Kidney capillary endothelial cell (primary cell): ENCODE measurements around the gene FDXR.

ENCODE experiments used
- DNase-seq: peaks from one replicate; pipeline ENCODE4 v3.0.0-alpha.2; 2018; ENCODE audit warnings: low spot score

FDXR gene

DNA sequence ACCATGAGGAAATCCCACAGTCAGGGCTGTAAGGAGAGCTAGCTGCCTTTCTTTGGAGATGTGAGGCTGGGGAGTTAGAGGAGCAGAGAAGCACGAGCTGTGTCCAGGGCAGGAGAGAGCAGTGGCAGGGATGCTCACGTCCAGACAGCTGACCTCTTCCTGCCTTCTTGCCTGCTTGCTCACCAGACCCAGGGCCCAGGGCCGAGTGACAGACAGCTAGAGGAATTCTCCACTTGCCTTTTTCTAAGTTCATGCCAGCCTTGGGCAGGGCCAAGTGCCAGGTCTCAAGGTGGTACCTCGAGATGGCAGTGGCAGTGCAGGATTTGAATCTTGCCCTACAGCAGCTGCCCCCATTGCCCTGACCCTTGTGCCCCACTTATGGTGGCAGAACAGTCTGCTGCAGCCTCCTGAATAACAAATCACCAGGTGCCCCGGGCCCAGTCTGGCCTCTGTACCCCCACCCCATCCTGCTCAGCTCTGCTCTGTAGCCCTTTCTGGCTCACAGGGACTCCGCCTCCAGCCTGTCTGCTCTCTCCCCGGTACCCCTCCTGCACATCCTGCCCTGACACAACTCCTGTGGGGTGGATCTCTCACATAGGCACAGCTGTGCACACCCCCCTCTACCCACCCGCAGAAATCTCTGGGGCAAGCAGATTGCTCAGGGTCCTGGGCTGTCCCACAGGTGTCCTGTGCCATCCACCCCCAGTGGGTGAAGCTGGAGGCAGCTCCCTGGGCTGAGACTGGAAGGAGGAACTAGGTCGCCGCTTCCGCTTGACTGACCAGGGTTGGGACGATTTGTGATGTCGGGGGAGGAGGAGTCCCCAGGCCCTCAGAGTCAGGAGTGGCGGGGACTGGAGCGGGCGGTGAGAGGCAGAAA is 39.1 kb downstream of the FDXR start:
- no peak for DNase-seq

DNA sequence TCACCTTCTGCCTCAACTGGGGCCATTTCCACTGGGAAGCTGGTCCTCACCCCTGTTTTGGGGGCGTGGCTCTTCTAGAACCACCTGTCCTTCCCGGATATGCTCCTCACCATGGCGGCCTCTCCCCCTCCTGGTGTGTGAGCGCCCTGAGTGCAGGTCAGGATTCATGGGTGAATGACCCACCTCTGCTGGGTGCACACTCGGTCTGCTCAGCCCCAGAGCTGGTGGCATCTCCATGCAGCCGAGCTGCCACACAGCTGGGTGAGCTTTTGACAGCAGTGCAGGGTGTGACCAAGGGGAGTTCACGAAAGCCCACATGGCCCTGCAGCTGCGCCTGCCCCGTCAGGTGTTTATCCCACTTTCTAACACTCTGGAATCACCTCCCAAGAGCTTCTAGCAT is 40.4 kb downstream of the FDXR start:
- DNase-seq: no peak

DNA sequence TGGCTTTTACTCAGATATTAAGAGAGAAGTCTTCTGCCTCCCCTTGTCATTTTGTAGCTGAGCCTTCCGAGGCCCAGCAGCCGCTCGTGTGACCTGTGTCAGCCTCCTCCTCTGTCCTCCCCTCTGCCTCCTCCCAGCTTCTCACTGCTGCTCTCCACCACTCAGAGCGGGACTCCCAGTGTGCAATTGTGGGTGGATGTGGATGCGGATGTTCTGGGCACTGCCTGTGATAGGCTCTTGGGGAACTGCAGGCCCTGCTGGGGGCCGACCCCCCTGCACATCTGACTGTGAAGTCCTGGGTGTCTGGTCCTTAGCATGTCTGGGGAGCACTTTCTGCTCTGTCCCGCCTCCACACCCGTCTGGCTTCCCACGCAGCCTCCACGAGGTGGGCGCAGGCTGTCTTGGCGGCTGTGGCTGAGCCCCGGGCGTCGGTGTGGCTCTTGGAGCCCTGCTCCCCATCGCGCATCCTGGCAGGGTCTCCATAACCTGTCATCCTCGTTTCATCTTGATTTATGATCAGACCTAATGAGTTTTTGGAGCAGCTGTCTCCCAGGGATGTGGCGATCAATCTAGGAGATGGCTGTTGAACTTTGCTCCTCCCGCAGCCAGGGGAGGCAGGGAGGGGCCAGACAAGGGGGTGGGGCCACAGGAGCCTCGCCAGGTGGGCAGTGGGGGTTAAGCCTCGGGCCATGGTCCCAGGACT is 41.2 kb downstream of the FDXR start:
- DNase-seq: no peak

DNA sequence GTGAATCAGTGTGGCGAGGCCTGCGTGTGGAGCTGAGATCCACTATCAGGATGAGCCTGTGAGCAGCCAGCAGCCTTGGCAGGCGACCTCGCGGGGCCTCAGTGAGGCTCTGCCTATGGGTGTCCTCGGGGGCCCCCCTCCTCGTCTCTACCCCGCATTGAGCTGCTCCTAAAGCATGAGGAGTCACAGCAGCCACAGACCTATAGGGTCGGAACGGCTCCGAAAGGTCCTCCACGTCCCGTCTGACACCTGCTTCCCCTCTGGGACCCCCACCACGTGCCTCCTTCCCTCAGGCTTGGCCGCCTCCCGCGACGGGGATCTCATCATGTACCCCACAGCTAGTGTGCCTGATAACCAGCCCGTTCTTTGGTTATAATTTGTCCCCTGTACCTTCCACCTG is 41.9 kb downstream of the FDXR start:
- DNase-seq: no peak

DNA sequence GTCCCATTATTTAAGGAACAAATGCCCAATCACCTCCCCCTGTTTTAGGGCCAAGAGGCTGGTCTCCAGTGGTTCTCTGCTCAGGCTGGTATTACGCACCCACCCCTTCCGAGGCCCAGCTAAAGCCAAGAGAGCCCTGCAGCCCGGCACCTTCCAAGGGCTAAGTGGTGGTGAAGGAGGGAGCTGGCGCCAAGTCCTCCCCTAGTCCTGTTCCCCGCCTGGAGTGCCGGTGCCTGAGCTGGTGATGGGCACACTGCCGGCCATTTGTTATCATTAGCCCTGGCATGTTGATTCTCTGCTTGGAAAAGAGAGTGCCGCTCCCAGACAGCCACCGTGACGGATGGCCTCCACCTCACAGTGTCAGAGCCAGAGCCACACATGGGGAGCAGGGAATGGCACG is 45.0 kb downstream of the FDXR start:
- DNase-seq: no peak

DNA sequence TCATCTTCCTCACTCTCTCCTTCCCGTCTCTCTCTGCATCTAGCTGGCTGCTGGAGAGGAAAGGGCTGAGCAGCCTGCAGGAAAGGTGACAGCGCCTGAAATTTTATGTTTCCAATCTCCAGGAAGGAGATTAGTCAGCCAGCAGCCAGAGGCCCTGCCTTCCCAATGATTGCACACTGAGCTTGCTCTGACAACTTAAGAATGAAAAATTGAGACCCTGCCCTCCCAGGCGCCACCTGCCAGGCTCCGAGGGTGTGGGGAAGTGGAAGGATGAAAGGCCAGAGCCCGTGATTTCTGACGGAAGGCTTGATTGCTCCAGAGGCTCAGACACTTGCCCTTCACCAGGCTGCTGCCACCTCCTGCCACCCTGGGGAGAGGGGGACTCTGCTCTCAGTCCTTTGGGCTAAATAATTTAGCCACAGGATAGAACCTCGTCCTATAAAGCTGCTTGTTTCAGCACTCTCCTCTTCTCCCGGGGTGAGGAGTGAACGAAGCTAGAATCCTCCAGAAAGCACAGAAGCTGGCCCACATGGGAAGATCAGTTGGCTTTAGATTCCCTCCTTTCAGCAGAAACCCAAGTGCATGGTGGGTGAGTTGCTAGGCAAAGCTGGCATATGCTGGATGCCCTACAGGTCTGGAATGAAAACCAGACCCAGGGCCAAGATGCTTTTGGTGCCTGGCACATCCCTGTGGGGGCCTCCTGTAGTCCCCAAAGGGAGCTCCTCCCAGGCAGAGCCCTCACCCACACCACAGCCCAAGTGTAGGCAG is 46.7 kb downstream of the FDXR start:
- DNase-seq: peak; percentile 67

DNA sequence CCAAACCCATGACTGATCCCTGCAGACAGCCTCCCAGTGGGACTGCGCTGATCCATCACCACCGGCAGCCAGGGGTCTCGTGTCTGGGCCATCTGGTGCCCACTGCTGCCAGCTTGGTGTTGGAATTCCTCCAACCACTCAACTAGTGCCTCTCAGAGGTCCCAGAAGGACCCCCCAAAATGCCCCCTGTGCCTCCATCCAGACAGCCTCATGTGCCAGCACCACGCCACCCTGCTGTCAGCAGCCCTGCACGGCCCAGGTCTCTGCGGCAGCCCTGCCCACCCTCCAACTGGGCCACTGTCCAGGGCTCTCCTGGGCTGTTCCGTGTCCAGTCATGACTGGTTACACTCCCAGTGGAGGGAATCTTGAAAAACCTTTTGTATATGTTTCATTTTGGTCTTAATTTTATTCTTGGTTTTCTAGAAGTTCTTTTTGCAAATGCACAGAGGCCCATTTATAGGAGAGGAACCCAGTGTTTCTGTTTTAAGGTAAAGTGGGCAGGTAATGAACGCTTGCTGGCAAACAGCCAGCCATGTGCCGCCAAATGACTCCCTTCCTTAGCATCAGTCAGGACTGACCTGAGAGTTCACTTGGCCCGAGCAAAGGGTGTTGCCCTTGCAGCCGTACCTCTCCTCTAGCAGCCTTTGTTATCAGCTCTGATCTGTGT is 47.7 kb downstream of the FDXR start:
- DNase-seq: no peak

DNA sequence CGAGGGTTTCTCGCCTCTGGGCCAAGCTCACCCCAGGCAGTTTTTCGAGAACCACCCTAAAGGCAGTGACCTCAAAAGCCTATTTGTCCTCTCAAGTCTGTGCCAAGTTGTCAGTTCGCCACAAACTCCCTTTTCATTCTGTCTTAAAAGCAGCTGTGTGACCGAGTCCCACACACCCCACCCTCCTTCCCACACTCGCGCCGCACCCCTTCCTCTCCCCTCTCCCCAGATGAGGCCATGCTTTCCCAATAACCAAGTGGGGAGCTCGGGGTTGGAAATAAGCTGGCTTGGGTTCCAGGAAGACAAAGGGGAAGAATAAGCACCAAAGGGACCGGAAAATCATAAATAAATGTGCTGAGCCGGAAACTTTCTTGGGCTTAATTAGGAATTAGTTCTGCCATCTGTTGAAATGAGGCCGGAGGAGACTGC is 49.8 kb downstream of the FDXR start:
- no peak for DNase-seq

DNA sequence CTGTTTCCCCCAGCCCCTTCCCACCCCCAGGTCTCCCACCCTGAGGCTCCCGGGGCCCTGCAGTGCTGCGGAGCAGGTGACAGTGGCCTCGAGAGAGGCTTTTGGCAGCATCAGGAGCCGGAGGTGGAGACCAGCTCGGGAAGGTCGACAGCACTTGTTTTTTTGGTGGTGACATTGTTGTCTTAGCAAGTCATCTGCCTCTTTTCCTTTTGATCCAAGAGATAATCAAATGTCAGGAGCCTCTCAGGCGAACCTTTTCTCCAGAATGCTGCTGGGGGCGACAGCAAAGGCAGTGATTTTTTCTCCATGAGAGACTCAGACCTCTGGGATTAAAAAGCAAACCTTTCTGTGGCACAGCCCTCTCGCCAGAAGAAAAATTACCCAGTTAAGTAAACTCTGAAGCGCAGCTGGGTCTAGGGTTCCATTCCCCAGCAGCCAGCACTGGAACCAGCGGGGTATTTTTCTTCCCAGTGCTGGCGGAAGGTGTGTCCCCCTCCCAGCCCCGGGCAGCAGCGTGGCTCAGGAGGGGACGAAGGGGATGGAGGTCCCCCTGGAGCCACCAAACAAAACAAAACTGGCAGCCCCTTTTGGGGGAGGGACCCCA is 50.4 kb downstream of the FDXR start:
- no peak for DNase-seq

DNA sequence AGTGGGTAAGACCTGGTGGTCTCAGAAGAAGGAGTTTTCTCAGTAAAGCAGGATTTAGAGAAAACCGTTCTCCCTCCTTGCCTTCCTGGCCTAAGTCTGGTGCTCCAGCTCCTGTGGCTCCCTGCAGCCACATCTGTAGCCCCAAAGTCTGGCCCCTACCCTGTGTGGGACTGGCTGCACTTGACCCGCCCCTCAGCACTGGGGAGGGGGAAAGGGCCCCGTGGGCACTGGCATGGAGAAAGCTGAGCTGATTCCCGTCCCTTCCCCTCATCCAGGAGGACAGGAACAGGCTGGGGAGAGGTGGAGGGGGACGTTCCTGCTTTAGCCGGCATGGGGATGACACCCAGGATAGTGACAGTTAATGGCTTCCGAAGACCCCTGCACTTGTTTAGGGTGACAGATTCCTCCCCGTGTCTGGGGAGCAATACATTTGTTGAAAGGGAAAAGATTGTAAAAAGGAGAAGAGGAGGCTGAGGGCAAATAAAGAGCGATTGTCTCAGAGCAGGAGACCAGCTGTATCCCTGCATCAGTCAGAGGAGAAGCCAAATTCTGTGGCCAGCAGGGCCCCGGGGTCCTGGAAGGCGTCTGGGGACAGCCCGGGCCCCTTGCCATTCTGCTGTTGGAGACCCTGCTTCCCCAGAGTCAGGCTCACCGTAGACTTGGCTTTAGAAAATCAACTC is 51.0 kb downstream of the FDXR start:
- DNase-seq: no peak

DNA sequence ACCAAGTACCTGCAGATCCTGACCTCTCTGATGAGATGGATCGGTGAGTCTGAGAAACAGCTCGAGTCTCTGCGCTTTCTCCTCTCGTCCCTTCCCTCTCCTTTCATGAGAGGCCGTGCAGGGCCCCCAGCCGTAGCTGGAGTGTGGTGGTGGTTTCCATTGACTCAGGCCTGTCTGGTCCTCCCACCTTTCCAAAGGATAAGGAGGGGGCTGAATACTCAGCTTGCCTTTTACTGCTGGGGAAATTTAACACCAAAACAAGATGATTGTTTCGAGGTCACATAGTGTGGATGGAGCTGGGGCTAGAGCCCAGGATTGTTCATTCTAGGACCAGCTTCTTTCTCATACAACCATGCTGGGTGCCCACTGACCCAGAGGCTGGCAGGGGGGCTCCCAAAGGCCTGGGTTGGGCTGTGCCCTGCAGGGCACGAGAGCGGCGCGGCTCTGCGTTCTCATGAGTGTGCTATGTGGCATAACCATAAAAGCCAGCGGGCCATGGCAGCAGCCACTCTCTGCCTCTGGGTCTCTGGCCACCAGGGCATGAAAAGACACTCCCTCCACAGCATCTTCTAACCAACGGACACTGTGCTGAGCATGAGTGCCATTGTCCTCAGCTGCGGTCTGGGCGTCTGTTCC is 52.9 kb downstream of the FDXR start:
- DNase-seq: no peak

DNA sequence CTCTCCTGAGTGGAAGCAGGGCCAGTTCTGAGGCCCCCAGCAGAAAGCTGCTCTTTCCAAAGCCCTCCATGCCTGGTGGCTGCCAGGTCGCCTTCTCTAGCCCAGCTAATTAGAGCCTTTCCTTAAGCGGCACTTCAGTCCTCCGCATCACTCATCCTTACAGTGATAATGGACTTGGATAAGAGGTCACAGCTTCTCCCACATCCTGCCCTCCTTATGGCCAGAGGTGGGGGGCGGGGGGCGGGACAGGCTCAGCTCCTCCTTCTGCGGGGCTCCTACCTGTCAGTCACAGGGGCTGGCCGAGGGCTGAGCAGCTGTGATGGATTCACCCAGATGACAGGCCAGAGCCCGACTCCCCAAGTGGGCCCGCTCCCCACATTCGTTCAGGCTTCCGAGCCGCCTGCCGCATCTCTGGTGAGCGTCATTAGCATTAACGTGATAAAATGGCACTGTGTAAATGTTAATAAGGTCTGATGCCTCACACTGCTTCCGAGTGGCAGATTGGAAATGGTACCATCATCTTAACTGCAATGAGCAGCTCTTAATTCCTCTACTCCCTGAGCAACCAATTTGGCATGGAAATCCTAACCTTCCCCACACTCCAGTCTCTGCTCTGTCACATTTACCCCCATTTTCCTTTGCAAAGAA is 54.4 kb downstream of the FDXR start:
- DNase-seq: no peak

DNA sequence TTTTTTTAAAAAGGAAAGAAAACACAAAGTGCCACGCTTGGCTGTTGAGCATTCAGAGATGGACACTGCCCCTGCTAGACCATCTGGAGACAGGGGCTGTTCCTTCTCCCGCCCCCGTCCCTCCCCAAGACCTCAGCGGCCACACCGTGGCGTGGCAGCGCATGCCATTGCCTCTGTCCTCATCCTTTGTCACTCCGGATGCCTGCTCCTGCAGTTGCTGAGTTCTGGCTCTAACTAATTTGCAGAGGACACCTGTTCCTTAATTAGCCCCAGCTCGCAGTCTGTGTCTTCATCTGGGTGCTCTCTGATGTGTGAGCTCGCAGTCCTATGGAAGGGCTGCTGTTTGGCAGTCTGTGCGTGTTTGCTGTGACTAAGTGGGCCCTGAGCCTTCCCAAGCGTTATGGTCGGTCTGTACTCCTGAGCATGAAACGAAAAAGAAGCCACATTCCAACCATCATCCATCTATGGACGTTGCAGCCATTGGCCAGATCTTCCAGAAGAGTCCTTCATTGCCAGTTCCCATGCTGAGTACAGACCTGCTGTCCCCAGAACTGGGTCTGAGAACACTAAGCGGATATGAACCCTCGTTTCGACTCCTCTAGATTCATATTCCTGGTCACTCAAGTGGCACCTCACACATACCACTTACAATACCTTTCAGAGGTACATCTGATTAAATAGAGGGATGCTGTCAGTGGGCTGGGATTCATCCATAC is 55.7 kb downstream of the FDXR start:
- DNase-seq: no peak

DNA sequence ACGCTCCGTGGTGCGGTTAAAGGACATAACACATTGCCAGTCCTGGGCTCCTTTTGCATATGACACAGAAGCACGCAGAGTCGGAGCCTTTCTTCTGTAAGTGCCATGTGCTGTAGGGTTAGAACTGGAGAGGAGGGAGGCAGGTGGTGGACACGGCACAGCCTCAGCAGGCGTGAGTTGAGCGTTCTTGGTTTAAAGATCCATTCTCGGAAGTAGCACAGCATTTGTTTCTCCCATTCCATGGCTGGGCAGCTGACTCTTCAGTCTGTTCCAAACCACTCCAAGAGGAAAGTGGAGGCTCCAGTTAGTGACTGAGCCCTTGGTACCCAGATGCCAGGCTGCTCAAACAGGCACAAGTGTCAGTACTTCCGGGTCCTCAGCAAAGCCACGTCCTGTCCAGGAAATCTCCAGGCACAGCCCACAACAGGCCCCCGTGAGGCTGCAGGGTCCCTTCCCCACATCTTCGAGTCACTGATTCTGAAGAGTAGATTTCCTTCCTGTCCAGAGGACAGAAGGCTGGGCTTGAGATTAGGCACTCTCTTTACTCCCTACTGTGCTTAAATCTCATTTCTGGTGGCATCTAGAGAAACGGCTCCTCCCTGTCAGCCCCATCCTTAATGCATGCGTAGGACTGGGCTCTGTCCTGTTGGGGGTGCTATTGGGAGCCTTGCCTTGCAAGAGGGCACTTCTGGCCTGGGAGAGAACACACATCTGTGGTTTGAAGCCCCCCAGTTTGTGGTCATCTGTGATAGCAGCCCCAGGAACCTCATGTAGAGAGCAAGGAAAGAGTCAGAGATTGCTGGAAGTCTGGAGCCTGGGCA is 57.0 kb downstream of the FDXR start:
- no peak for DNase-seq

DNA sequence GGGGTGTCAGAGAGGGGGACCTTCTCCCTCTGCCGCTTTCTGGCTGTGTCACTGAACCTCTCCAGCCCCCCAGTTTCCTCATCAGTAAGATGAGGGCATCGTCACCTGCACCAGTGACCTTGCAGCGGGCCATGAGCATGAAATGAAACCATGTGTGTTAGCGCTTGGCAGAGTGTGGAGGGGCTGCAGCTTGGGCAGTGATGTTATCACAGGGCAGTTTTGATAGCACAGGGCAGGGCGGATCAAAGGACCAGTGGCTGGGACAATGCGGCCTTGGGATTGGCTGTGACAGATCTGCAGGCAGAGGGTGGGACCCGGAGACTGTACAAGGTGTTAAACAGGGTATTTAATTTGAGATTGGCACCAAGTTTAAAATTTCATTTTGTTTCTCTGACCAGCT is 57.7 kb downstream of the FDXR start:
- no peak for DNase-seq

DNA sequence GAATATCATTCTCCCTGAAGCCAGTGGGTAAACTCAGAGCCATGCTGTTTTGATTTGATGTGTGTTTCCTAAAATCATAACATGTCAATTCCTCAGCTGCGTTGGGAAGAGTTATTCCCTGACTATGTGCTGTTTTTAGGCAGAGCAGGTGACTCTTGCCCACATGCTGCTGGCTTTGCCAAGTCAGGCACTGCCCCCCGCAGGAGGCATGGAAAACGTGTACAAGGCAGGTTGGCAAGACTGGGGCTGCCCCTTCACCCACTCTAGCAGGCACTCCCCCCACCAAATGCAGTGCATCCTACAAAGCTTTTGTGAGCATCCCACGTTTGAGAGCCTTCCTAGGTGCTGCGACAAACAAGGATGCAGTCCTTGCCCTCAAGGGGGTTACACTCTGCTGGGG is 58.3 kb downstream of the FDXR start:
- no peak for DNase-seq
